MM.1S (cell line): ENCODE data around the gene ZCCHC7.

ENCODE experiments used
- EZH2 ChIP-seq: fragments of 300-600 bp; sonication (generic); optimal IDR thresholded peaks from 2 replicates; pipeline ENCODE3; 2017; ENCODE audit warnings: low read depth, mild to moderate bottlenecking, antibody characterized with exemption, low read length, mixed read lengths
- TF ChIP-seq, protein P1 (sequence below): fragments of 300-600 bp; sonication (generic); IDR thresholded peaks from 2 replicates; pipeline ENCODE4 v1.5.1; 2016; ENCODE audit warnings: antibody characterized with exemption, low read length, mixed read lengths

GRCh38 chr9:37149666-37150308 is 29.4 kb downstream of the ZCCHC7 start:
- TF ChIP-seq, protein P1, sequence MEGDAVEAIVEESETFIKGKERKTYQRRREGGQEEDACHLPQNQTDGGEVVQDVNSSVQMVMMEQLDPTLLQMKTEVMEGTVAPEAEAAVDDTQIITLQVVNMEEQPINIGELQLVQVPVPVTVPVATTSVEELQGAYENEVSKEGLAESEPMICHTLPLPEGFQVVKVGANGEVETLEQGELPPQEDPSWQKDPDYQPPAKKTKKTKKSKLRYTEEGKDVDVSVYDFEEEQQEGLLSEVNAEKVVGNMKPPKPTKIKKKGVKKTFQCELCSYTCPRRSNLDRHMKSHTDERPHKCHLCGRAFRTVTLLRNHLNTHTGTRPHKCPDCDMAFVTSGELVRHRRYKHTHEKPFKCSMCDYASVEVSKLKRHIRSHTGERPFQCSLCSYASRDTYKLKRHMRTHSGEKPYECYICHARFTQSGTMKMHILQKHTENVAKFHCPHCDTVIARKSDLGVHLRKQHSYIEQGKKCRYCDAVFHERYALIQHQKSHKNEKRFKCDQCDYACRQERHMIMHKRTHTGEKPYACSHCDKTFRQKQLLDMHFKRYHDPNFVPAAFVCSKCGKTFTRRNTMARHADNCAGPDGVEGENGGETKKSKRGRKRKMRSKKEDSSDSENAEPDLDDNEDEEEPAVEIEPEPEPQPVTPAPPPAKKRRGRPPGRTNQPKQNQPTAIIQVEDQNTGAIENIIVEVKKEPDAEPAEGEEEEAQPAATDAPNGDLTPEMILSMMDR = no peak
- TF ChIP-seq EZH2 = no peak
